Cardiac fibroblast (primary cell): ENCODE results near the gene SBDS.
A peak's percentile ranks its signal among the peaks of the same experiment; 100 is the strongest.

Experiments
- DNase-seq, 2 donors: peaks; one replicate each; pipeline versions ENCODE4 v3.0.0 to v3.0.0-alpha.2; 2010; ENCODE audit warnings: low read depth in 2 of 2
- H3K4me3 ChIP-seq, 2 donors: replicated peaks in 1 of 2; 1 replicate in 1 of 2; 2 replicates in 1 of 2; pipeline ENCODE4 v1.5.1; 2011; ENCODE audit warnings: low read depth in 2 of 2, low read length in 2 of 2, mild to moderate bottlenecking in 2 of 2, moderate library complexity in 1 of 2
- TF ChIP-seq, protein P1 (sequence below): IDR thresholded peaks from one replicate; pipeline ENCODE4 v1.5.1; 2011; ENCODE audit warnings: low read depth, mild to moderate bottlenecking, low read length, inconsistent platforms

SBDS gene

DNA sequence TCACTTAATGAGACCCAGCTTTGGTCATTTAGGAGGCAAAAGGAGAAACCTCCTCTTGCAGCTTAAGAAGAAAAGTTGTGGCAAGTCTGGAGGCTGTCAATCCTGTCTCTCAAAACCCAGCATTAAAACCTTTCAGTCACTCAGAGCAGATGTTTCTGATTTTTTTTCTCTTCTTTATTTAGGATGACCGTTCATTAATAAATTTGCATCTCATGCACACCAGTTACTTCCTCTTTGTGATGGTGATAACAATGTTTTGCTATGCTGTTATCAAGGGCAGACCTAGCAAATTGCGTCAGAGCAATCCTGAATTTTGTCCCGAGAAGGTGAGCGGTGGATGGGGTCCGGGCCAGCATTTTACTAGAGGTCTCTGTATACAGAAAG, 42.4 kb downstream of the SBDS start:
- DNase-seq: no peak
- no peak overlapping the region for H3K4me3 ChIP-seq
- TF ChIP-seq, protein P1, sequence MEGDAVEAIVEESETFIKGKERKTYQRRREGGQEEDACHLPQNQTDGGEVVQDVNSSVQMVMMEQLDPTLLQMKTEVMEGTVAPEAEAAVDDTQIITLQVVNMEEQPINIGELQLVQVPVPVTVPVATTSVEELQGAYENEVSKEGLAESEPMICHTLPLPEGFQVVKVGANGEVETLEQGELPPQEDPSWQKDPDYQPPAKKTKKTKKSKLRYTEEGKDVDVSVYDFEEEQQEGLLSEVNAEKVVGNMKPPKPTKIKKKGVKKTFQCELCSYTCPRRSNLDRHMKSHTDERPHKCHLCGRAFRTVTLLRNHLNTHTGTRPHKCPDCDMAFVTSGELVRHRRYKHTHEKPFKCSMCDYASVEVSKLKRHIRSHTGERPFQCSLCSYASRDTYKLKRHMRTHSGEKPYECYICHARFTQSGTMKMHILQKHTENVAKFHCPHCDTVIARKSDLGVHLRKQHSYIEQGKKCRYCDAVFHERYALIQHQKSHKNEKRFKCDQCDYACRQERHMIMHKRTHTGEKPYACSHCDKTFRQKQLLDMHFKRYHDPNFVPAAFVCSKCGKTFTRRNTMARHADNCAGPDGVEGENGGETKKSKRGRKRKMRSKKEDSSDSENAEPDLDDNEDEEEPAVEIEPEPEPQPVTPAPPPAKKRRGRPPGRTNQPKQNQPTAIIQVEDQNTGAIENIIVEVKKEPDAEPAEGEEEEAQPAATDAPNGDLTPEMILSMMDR: no peak

DNA sequence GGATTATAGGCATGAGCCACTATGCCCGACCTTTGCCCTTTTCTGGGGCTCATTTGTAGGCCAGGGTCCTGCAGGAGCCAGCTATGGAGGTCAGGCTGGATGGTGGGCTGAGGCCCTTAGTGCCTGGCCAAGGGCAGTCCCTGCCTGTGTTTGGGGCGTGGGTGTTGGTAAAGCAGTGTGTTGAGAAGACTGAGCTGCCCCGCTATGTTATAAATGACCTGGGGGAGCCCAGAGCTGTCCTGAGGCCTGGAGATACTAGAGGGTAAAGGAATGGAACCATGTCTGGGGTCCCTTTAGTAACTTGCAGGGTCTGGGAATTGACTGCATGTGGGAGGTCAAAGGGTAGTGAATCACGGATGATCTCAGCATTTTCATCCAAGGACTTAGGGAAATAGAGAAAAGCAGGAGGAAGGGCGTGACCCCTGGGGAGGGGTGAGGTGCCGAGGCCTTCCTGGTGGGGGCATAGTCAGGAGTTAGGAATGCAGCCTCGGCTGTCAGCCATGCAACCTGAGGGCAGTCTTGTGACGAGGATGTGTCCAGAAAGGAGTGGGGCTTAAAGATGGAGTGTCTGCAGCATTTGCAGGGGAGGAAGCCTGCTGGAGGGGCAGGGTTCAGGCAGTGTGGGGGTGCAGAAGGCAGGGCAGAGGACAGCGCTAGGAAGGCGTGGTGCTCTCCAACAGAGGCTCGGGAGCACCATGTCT, 42.9 kb downstream of the SBDS start:
- peak; percentile 65 to 66 for DNase-seq
- TF ChIP-seq, protein P1: no peak
- no peak overlapping the region for H3K4me3 ChIP-seq

DNA sequence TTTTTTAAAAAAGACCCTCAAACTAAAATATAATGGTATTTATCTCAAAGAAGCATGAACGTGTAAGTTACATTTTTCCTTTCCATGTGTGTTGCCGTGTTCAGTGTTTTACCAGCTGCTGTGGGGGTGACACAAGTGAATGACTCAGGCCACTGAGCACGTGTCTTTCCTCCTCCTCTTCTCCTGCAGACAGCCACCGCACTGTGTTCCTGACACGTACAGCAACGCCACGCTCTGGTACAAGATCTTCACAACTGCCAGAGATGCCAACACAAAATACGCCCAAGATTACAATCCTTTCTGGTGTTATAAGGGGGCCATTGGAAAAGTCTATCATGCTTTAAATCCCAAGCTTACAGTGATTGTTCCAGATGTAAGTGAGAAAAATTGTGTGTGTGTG, 44.6 kb downstream of the SBDS start:
- no peak overlapping the region for H3K4me3 ChIP-seq
- TF ChIP-seq, protein P1: no peak
- peak in 1 of 2 donors; percentile 45 for DNase-seq

DNA sequence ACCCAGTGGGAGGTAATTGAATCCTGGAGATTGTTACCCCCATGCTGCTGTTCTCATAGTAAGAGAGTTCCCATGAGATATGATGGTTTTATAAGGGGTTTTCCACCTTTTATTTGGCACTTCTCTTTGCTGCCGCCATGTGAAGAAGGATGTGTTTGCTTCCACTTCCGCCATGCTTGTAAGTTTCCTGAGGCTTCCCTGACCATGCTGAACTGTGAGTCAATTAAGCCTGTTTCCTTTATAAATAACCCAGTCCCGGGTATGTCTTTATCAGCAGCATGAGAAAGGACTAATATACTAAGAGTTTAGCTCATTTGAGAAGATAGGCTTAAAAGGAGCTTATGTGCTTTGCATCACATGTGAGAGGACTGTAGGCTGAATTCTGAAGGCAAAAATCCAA, 45.1 kb downstream of the SBDS start:
- H3K4me3 ChIP-seq: no peak overlapping the region
- TF ChIP-seq, protein P1: no peak
- no peak for DNase-seq

DNA sequence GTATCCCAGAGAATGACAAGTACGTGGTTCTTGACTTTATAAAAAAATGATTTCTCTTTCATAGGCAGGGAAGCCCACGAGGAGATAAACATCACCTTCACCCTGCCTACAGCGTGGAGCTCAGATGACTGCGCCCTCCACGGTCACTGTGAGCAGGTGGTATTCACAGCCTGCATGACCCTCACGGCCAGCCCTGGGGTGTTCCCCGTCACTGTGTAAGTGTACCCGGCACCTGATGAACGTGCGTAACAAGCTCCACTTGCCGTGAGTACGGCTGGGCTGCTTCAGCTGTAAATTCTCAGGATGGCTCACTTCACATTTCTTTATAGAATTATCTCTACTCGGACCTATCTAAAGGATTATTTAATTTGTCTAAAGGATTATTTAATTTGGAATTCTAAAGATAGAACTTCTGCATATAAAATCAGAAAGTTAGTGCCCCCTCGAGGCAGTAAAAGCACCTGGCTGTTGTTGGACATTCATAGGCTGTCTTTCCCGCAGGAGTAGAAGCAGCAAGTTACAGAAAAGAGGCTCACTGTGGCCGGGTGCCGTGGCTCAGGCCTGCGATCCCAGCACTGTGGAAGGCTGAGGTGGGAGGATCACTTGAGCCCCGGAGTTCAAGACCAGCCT, 46.8 kb downstream of the SBDS start:
- H3K4me3 ChIP-seq: no peak overlapping the region
- no peak for DNase-seq
- TF ChIP-seq, protein P1: no peak

DNA sequence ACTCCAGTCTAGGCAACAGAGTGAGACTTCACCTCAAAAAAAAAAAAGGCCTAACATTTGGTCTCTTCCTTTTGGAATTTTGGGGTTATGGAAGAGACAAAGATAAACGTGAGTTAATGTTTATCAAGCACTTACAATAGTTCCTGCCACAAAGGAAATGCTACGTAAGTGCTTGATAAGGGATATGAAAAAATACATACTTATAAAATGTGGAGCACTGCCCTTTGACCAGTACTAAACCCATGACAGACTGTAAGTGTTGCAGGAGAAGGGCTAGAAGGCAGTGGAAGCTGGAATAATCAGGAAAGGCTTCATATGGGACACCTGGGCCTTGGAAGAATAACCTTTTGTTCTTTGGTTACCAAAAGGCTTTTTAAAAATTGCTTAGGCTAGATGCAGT, 48.8 kb downstream of the SBDS start:
- DNase-seq: peak in 1 of 2 donors; percentile 74
- TF ChIP-seq, protein P1: no peak
- no peak overlapping the region for H3K4me3 ChIP-seq
